GM19025 (cell line): ENCODE measurements around the gene ADARB1.

Source experiments
- ATAC-seq: cut with Tn5 transposase; IDR thresholded peaks from one replicate; pipeline ENCODE4 v1.9.1; 2021; ENCODE audit warnings: mild to moderate bottlenecking, low read depth, moderate library complexity; ENCODE audit not compliant: unreplicated experiment

Gene ADARB1

GRCh38 chr21:45183852-45184251, 109.5 kb downstream of the ADARB1 start:
- ATAC-seq = no peak

GRCh38 chr21:45184869-45185268, 110.5 kb downstream of the ADARB1 start:
- no peak for ATAC-seq

- no peak for ATAC-seq
Measured at GRCh38 chr21:45186709-45187108, 112.3 kb downstream of the ADARB1 start.

- no peak for ATAC-seq
Measured at GRCh38 chr21:45187646-45188045, 113.3 kb downstream of the ADARB1 start.

- ATAC-seq = no peak
Measured at GRCh38 chr21:45190013-45190412, 115.6 kb downstream of the ADARB1 start.

- ATAC-seq = no peak
Measured at GRCh38 chr21:45192332-45192731, 118.0 kb downstream of the ADARB1 start.

- no peak for ATAC-seq
Measured at GRCh38 chr21:45196620-45197019, 122.2 kb downstream of the ADARB1 start.

- no peak for ATAC-seq
Measured at GRCh38 chr21:45199201-45199600, 124.8 kb downstream of the ADARB1 start.

- ATAC-seq = no peak
Measured at GRCh38 chr21:45200031-45200430, 125.7 kb downstream of the ADARB1 start.

- ATAC-seq = no peak
Measured at GRCh38 chr21:45200581-45201296, 126.4 kb downstream of the ADARB1 start.

- ATAC-seq = no peak
Measured at GRCh38 chr21:45202344-45202743, 128.0 kb downstream of the ADARB1 start.

- ATAC-seq = no peak
Measured at GRCh38 chr21:45202889-45203288, 128.5 kb downstream of the ADARB1 start.

- no peak for ATAC-seq
Measured at GRCh38 chr21:45203983-45204382, 129.6 kb downstream of the ADARB1 start.

GRCh38 chr21:45204395-45204794, 130.0 kb downstream of the ADARB1 start:
- no peak for ATAC-seq

- ATAC-seq = no peak
Measured at GRCh38 chr21:45207839-45208626, 133.7 kb downstream of the ADARB1 start.

GRCh38 chr21:45208627-45208951, 134.2 kb downstream of the ADARB1 start:
- no peak for ATAC-seq

GRCh38 chr21:45209046-45209445, 134.7 kb downstream of the ADARB1 start:
- ATAC-seq = no peak

GRCh38 chr21:45209685-45210284, 135.4 kb downstream of the ADARB1 start:
- no peak for ATAC-seq

- no peak for ATAC-seq
Measured at GRCh38 chr21:45210461-45210983, 136.1 kb downstream of the ADARB1 start.

GRCh38 chr21:45211661-45212060, 137.3 kb downstream of the ADARB1 start:
- ATAC-seq = no peak

GRCh38 chr21:45213392-45213791, 139.0 kb downstream of the ADARB1 start:
- ATAC-seq = no peak
